RWPE2 (cell line): Measurements from ENCODE around the gene LDB2.
A peak's percentile ranks its signal among the peaks of the same experiment; 100 is the strongest.

ENCODE experiments used
- ATAC-seq: fragments of 200-7000 bp; cut with Tn5 transposase; 3 replicates; pipeline ENCODE4 v1.9.1; 2021; ENCODE audit warnings: low read depth
- DNase-seq: peaks from one replicate; pipeline ENCODE4 v3.0.0-alpha.2; 2020; ENCODE audit warnings: low spot score
- H3K27ac ChIP-seq: fragments of 450-650 bp; 2 replicates; pipeline ENCODE4 v1.5.1; 2017; ENCODE audit warnings: mild to moderate bottlenecking; ENCODE audit not compliant: poor library complexity, severe bottlenecking
- H3K27me3 ChIP-seq: fragments of 250-450 bp; sonication (Bioruptor Pico); 2 replicates; pipeline ENCODE4 v1.5.1; 2021; ENCODE audit warnings: mild to moderate bottlenecking, moderate library complexity; ENCODE audit not compliant: insufficient read depth, poor library complexity, severe bottlenecking
- H3K36me3 ChIP-seq: fragments of 250-450 bp; sonication (Bioruptor Pico); 2 replicates; pipeline ENCODE4 v1.5.1; 2020; ENCODE audit warnings: low read depth, mild to moderate bottlenecking, moderate library complexity
- H3K4me1 ChIP-seq: fragments of 250-450 bp; sonication (Bioruptor Pico); 2 replicates; pipeline ENCODE4 v1.5.1; 2021; ENCODE audit warnings: mild to moderate bottlenecking, moderate library complexity; ENCODE audit not compliant: insufficient read depth, poor library complexity, severe bottlenecking
- H3K4me3 ChIP-seq: fragments of 250-450 bp; sonication (Bioruptor Pico); 2 replicates; pipeline ENCODE4 v1.5.1; 2021; ENCODE audit warnings: mild to moderate bottlenecking, moderate library complexity; ENCODE audit not compliant: severe bottlenecking
- H3K9me3 ChIP-seq: fragments of 250-450 bp; sonication (Bioruptor Pico); 2 replicates; pipeline ENCODE4 v1.5.1; 2021; ENCODE audit warnings: mild to moderate bottlenecking, moderate library complexity; ENCODE audit not compliant: severe bottlenecking
- CTCF ChIP-seq: fragments of 450-650 bp; IDR thresholded peaks from one replicate; pipeline ENCODE4 v1.5.1; 2017; ENCODE audit warnings: mild to moderate bottlenecking, moderate library complexity; ENCODE audit not compliant: poor library complexity, severe bottlenecking

The LDB2 gene

GRCh38 chr4:16687011-16687410 lies 211.4 kb downstream of the LDB2 start:
- H3K4me1 ChIP-seq: no peaks in the 10 kb centered on the region
- no peak for TF ChIP-seq CTCF
- no peak overlapping the region for H3K27ac ChIP-seq
- DNase-seq (no peak), ATAC-seq (no peak)
- H3K36me3 ChIP-seq: no peaks in the 10 kb centered on the region
- H3K4me3 ChIP-seq: no peak overlapping the region
- H3K9me3 ChIP-seq: no peaks in the 10 kb centered on the region
- no peaks in the 10 kb centered on the region for H3K27me3 ChIP-seq

GRCh38 chr4:16686195-16686594 lies 212.2 kb downstream of the LDB2 start:
- H3K27ac ChIP-seq: no peak overlapping the region
- H3K9me3 ChIP-seq: no peaks in the 10 kb centered on the region
- no peaks in the 10 kb centered on the region for H3K27me3 ChIP-seq
- no peaks in the 10 kb centered on the region for H3K36me3 ChIP-seq
- no peaks in the 10 kb centered on the region for H3K4me1 ChIP-seq
- peak; percentile 80 for ATAC-seq
- no peak for TF ChIP-seq CTCF
- no peak for DNase-seq
- H3K4me3 ChIP-seq: no peak overlapping the region

GRCh38 chr4:16685536-16685935 lies 212.9 kb downstream of the LDB2 start:
- no peak for TF ChIP-seq CTCF
- H3K27me3 ChIP-seq: no peaks in the 10 kb centered on the region
- H3K4me3 ChIP-seq: no peak overlapping the region
- no peaks in the 10 kb centered on the region for H3K9me3 ChIP-seq
- no peaks in the 10 kb centered on the region for H3K4me1 ChIP-seq
- H3K36me3 ChIP-seq: no peaks in the 10 kb centered on the region
- ATAC-seq (no peak), DNase-seq (no peak)
- no peak overlapping the region for H3K27ac ChIP-seq

GRCh38 chr4:16684935-16685334 lies 213.5 kb downstream of the LDB2 start:
- Histone ChIP-seq H3K27me3 (no peaks in the 10 kb centered on the region), H3K4me1 (no peaks in the 10 kb centered on the region), H3K4me3 (no peak overlapping the region), H3K36me3 (no peaks in the 10 kb centered on the region), H3K9me3 (no peaks in the 10 kb centered on the region), H3K27ac (no peak overlapping the region)
- TF ChIP-seq CTCF: no peak
- no peak for ATAC-seq
- no peak for DNase-seq

- no peak for DNase-seq
- H3K27me3 ChIP-seq: no peaks in the 10 kb centered on the region
- ATAC-seq: no peak
- no peak for TF ChIP-seq CTCF
- H3K27ac ChIP-seq: no peak overlapping the region
- no peak overlapping the region for H3K4me3 ChIP-seq
- H3K9me3 ChIP-seq: no peaks in the 10 kb centered on the region
- no peaks in the 10 kb centered on the region for H3K4me1 ChIP-seq
- no peaks in the 10 kb centered on the region for H3K36me3 ChIP-seq
These were observed 214.3 kb downstream of the LDB2 start for GRCh38 chr4:16684097-16684496.
